HG02981 (cell line): ENCODE results near the gene PEPD.

Experiments used
- ATAC-seq: cut with Tn5 transposase; IDR thresholded peaks from one replicate; pipeline ENCODE4 v1.9.1; 2021; ENCODE audit warnings: mild to moderate bottlenecking, moderate library complexity; ENCODE audit not compliant: unreplicated experiment

Gene PEPD

DNA sequence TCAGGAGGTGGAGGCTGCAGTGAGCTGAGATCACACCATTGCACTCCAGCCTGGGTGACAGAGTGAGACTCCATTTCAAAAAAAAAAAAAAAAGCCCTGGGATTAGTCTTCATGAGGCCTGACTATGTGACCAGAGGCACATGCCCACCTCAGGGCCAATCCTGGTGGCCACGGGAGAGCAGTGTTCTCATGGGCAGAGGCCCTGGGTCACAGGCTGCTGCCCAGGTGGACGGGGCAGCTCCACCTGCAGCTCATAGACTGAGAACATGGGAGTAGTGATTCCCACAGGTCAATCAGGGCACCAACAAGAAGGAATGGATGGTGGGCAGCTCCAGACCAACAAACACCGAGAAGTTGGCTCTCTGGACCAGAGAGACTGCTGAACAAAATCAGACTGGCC, 26.1 kb upstream of the PEPD start:
- no peak for ATAC-seq

DNA sequence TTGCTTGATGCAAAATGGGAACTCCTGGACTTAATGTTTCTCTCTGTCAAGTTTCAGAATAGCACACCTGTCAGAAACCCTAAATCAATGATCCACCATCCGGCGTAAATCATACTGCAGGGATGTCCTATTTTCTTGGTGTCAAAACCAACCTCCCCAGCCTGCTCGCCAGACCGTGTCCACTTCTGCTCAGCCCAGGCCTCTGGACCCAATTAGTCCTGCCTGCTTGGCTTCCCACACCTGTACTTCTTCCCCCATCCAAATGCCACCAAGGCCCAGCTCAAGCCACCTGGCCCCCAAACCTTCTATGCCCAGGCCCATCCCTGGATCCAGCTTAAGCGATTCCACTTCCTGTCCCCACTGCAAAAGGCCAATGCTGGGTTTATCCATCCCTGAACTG, 25.1 kb upstream of the PEPD start:
- no peak for ATAC-seq

DNA sequence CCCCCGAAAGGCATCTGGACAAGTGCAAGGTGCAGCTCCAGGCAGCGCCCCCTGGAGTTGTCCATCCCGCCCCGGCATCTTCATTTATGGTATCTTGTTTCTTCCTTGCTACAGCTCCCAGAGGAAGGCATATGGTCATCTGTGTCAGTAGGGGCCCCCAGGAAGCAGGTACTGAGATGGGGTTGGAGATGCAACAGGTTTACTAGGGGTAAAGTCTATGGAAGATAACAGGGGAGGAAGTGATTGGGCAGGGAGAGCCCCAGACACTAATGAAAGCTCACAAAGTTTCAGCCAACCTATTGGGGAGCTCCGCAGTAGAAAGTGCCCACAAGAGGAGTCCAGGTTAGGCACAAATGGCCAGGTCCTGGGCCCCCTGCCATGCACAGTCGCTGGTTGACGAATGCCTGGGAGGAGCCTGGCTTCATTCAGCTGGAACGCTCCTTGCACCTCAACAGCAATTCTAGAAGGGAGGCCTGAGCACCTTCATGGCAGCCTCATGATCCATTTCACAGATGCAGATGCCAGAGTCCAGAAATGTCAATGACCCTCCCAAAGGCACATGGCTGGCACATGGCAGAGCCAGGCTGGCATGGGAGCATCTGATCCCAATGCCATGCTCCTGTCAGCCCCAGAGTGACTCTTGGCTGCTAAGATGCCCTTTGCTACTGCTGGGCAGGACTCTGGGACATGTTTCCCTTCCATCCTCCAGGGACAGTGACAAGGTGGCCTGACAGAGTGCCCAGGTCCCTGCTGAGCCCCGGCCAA, 23.8 kb upstream of the PEPD start:
- ATAC-seq, result no peak

DNA sequence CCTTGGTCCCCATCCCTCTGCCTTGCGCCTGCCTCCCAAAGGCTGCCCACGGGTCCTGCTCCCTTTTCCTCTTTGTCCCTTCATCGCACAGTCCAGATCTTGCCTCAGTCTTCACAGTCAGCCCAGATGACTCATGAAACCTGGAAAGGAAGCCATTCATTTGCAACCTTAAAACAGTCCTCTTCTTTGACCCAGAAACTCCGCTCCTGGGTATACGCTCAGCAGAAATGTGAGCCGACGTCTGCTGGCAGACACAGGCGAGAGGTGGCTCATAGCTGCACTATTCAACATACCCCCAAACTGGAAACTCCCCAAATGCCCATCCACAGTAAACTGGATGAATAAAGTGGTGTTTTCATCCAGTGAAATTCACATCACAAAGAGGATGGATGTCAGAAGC, 13.6 kb upstream of the PEPD start:
- ATAC-seq, result no peak

DNA sequence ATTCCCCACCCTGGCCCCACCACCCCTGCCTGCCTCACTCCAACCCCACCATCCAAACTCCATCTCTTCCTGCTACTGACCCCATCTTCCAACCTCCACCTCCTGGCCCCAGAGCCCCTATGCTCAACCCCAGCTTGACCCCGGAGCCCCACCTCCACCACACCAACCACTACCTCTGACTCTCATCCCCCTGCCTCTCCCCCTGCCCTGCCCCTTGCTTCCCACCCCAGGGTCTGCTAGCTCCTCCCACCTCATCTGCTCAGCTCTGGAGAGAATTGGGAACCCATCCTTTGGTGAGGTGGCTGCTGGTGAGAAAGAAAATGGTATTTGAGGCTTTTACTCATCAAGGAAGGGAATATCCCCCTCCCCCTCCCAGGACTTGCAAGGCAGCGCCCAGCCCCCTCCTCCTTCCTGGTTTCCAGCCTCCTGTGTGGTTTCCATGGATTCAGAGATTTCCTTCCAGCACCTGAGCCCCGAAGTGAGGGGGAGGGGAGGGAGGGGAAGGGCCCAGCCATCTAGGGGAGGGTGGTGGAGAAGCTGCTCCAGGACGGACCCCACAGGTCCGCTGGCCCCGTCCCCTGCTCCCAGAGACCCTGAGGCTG, 11.4 kb upstream of the PEPD start:
- no peak for ATAC-seq

DNA sequence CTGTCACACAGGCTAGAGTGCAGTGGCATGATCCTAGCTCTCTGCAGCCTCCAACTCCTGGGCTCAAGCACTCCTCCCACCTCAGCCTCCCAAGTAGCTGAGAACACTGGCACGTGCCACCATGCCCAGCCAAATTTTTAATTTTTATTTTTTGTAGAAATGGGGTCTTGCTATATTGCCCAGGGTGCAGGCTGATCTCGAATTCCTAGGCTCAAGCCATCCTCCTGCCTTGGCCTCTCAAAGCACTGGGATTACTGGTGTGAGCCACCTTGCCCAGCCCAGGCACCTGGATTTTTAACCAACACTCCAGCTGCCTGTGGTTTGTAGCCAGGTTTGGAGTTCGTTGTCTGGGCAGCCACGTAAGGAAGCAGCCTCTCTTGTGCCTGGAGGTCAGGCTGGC, 9.3 kb upstream of the PEPD start:
- ATAC-seq, result no peak

DNA sequence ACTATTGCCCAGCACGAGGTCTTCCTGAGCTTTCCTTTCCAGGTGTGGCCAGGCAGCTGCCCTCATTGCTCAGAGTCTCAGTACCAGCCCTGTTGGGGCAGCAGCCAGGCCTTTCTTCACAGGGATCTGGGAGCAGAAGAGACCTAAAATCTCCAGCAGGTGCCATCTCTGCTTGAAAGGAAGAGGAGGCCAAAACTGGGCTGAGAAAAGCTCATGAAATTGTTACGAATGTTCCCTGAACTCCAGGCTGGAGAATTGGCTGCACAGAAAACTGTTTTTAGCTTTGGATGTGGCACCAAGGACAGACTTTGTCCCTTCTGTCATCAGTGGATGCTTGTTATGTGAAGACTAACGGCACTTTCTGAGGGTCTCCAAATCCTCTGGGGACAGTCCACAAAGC, 8.7 kb upstream of the PEPD start:
- ATAC-seq, result no peak

DNA sequence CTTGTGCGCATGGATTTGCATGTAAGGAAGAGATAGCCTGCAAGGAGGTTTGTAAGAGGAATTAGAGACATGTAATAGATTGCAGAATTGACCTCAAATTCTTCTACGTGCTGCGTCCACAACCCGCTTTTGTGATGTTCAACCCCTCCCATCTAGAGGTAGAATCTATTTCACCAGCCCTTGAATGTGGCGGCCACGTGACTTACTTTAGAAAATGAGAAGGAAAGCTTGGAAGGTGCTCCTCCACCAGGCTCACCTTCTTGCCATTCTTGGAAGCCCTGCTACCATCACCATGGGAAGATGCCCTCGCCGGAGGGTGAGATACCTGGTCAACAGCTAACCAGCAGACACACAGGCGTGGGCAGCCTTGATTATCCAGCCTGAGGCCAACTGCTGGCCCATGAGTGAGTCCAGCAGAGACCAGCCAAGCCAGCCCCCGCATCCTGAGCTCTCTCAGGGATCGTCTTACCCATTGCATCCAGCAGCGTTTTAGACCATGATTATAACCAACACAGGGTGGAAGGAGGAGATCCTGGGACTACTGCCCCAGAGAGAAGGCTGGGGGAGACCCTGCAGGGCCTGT, 7.6 kb upstream of the PEPD start:
- ATAC-seq, result no peak

DNA sequence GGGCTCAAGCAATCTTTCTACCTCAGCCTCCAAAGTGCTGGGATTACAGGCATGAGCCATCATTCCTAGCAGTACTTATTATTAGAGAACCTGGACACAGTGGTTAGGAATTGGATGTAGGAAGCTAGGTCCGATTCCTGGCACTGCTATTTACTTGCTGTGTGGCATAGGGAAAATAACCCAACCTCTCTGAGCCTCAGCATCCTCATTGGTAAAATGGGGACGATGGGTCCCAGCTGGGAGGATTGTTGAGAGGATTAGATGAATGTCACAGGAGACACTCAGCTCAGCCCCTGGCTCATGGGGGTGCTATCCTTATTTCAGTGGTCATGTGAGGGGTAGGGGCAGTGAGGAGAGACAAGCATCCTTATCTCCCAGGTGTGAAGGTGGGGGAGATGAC, 6.8 kb upstream of the PEPD start:
- ATAC-seq, result no peak

DNA sequence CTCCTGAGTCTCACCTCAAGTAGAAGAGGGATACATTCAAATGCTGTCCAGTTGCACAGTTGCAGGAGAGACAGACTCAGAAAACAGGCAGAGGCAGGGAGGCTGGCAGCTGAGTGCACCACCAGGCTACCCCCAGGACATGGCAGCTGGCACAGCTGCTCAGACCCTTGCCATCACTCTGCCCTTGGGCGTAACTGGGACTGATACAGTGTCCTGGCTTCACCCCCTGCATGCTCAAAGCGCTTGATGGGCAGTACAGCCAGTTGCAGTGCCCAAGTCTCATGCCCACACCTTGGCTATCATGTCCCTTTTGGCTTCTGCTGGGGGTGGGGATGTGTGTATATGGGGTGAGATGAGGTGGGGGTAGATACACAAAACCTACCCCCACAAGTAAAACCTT, 5.5 kb upstream of the PEPD start:
- no peak for ATAC-seq

DNA sequence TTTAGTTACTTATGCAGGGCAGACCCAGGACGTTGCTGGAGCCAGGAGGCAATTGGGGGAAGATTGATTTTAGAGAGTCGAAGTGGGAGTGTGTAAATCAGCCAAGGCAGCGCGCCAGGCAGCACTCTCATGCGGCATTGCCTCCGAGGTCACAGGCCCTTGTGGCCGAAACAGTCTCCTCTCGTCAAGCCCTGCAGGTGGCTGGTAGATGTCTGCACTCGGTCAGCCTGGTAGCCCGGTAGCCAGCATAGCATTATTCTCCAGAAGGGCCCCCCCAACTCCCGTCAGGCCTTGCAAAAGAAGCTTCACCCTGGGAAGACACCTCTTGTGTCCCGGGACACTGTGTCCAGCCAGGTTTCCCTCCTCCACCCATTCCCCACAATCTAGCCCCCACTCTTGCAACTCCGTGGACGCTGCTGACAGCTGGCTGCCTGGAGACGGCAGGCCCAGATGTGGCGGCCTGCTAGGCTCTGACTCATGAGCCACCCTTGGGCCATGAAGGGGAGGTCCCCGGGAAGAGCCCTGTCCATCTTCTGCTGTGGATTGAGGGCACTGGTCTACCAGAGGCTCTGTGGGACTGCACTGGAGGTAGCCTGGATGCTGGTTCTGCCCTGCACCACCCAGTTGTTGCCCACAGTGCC, 2.6 kb upstream of the PEPD start:
- ATAC-seq, result no peak

DNA sequence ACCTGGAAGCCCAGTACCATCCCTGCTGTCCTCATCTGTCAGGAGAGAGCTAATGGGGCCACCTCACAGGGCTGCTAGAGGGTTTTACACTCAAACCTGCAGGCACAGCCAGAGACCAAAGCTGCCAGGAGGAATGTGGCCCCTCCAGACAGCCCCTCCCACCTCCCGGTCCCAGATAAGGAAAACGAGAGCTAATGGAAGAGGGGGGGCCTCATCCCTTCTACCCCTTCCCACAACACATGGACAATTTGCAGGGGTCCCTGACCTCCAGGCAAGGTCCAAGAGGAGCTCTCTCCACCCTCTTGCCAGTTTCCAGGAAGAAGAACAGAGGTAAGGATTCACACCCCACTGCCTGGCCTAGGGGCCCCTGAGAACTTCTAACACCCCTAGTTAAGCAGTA, 1.6 kb upstream of the PEPD start:
- ATAC-seq, result no peak

DNA sequence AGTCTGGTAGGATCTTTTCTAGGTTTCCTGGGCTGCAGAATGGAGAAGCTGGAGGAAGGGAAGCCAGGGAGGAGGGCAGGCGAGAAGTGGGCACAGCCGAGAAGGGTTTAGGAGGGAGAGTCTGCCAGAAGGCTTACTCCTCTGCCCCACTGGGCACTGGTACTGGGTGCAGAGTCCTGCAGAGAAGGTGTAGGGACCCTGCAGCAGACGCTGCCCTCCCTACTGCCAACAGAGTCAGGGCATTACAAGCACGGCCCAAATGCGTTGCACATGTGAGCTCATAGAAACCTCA, 726 bp upstream of the PEPD start:
- ATAC-seq, result no peak

DNA sequence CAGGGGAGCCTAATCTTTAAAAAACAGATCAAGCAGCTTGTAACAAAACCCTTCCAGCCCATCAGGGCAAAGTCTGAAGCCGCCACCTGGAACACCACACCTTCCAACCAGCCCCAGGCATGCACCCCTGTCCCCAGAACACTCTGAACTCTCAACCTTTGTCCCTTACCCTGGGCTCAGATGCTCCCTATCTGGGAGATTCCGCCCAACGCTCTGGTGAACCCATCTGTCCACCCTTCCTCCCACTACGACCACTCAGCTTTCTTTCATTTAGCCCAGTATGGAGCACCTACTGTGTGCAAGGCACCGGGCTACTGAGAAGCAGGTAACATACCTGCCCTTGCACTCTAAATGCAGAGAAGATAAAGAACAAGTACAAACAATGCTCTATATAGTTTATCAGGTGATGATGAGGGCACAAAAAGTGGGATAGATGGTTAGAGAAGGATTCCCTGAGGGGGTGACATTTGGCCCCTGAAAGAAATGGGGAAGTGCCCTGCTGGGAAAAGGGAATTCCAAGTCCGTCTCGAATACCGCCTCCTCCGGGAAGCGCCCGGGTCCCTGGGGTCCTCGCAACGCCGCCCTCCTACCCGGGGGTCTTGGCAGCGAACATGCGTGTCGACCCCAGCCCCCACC, 629 bp downstream of the PEPD start:
- no peak for ATAC-seq

DNA sequence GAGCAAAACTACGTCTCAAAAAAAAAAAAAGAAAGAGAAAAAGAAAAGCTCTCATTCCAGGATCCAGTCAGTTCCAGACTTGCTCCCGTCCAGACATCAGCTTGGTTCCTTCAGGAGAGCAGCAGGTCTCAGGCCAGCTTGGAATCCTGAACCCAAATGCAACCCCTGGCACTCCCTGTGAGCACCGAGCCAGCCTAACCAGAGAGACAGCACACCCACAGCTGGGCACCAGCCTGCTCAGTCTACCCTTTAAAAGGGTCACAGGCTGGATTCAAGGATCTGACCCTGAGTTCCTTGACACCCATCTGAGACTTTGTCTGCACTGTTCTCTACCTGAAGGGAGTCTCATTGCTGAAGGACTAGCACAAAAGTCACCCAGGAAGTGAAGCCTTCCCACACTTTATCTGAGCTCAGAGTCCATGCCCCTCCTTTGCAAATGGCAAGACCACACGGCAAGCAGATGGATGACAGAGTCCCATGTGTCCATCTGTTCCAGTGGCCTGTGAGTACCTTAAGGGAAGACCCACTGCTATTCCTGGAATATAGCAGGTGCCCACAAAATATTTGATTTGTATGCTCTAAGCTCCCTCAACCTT, 1.4 kb downstream of the PEPD start:
- ATAC-seq, result no peak

DNA sequence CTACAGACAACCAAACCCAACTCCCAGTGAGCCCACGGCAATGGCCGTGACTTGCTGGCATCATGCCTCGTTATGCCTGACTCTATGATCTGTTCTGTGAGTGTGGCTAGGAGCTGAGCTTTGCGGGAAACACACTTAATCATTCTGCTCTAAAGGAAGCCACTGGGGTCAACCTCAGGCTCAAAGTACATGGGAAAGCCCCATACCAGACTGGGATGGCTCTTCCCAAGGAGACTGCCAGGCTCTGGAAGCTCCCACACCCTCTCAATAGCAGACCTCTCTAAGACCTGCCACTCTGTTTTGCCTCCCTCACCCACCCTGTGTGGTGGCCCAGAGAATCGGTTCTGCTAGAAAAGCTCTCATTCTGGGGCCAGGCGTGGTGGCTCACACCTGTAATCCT, 2.2 kb downstream of the PEPD start:
- no peak for ATAC-seq

DNA sequence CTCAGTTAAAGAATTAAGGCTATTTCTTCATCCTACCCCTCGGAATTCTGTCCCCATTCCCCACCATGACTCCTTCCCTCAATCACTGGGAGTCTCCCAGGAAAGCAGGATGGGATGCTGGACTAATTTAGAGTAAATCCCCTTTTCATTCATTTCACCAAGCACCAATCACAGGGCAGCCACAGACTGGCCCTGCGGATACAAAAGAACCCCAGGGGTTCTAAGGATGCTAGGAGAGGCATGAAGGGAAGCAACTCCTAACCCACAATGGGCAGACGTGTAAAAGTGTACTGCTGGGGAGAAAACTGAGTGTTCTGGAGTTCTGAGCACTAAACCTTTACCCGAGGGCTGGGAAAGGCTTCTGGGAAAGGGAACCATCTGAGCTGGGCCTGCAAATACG, 3.0 kb downstream of the PEPD start:
- no peak for ATAC-seq

DNA sequence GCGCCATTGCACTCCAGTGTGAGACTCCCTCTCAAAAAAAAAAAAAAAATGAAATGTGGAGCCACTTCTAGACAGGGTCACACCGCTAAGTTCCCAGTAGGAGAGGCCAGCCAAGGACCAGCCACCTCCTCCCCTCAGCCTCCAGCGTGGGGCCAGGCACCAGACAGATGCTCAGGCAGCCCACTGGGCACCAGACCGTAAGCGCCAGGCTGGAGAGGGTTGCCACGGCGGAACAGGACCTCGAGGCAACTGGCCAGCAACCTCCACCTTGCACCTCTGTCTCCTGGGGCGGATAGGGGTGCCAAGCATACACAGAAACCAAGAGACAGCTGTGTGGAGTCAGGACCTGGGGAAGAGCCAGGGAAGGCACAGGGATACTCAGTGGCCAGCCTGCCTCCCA, 3.7 kb downstream of the PEPD start:
- no peak for ATAC-seq

DNA sequence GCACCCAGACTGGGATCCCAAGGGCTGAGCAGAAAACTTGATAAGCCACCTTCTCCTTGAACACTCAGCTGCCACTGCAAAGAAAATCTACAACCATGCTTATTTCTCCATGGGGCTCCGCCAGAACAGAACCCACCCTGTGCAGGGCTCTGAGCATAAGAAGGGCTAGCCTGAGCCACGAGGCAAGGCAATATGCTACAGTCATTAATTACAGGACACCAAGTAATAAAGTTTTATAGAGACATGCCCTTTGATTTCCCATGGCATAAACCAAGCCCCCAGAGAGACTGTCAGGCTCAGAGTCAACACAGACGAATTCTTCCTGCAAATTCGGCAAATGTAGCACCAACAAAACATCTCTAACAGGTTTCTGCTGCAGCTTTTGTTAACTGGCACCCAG, 5.7 kb downstream of the PEPD start:
- ATAC-seq, result no peak

DNA sequence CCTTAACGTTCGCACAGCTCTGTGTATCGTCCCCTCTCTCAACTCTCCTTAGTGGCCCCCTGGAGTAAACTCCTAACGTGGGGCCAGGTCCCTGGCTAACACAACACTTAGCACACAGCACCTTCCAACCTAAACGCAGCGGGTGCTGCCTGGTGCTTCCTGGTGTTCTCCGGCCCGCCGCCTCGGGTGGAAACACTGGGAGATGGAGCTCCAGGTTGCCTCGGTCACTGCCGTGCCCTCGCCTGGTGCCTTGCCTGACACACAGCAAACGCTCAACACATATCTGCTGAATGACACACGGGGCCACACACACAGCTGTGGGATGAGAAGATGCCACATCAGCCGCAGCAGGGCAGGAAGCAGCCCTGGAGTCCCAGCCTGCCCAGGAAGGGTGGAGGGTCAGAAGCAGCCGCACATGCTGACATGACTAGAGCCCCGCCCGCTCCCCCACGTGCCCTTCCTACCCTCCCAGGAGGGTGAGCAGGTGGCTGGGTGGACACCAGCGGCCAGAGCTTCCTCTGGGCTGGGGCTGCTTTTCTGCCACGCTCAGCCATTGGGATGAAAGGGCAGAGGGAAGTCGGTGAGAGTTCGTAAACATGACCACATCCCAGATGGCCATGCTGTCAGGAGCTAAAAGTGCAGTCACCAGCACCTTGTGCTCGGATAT, 6.6 kb downstream of the PEPD start:
- no peak for ATAC-seq

DNA sequence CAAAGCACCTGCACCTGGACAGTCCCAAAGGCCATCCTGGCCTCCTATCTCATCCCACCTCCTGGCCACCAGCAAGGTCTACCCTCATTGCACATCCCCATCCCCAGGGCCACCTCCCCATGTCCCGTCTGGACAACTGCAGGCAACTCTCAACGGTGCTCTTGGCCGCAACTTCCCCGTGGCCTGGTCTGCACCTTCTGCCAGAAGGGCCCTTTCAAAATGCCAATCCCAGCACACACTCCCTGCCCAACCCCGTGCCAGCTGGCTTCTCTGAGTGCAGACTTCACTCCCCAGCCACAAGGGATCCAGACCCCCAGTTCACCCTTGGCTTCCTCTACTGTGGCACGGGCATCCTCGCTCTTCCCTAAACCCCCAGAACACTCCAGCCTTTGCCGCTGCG, 8.2 kb downstream of the PEPD start:
- no peak for ATAC-seq
